Measurements from ENCODE around the gene NLRP5. TPM values are rescaled to one million over a fixed set of nuclear protein-coding genes. Genes with fewer than 3 reads are reported as not detected.

The NLRP5 gene
- total RNA-seq, 1 donor from 2014 or later, result not detected

GRCh38 chr19:56091066-56091490 lies 104.5 kb downstream of the NLRP5 start:
- no peak for TF ChIP-seq CTCF (conservative IDR thresholded peaks at IDR 0.05)
- Mint-ChIP-seq H3K27me3 (no peaks in the 10 kb centered on the region), H3K36me3 (peaks cover 38% of the 10 kb centered on the region), H3K4me3 (no peak overlapping the region), H3K9me3 (peaks cover 5% of the 10 kb centered on the region), H3K4me1 (ENCODE audit: unreplicated experiment) (peaks cover 8% of the 10 kb centered on the region), H3K27ac (peak overlapping the region; percentile 69)
- DNase-seq (ENCODE audit: extremely low spot score, unreplicated experiment), result no peak

- Mint-ChIP-seq H3K27ac (no peak overlapping the region), H3K9me3 (peaks cover 5% of the 10 kb centered on the region), H3K27me3 (no peaks in the 10 kb centered on the region), H3K4me3 (no peak overlapping the region), H3K36me3 (peaks cover 38% of the 10 kb centered on the region), H3K4me1 (ENCODE audit: unreplicated experiment) (peaks cover 6% of the 10 kb centered on the region)
- no peak for DNase-seq (ENCODE audit: extremely low spot score, unreplicated experiment)
- no peak for TF ChIP-seq CTCF (conservative IDR thresholded peaks at IDR 0.05)
Observed at GRCh38 chr19:56091751-56092546, 105.4 kb downstream of the NLRP5 start.

DNA sequence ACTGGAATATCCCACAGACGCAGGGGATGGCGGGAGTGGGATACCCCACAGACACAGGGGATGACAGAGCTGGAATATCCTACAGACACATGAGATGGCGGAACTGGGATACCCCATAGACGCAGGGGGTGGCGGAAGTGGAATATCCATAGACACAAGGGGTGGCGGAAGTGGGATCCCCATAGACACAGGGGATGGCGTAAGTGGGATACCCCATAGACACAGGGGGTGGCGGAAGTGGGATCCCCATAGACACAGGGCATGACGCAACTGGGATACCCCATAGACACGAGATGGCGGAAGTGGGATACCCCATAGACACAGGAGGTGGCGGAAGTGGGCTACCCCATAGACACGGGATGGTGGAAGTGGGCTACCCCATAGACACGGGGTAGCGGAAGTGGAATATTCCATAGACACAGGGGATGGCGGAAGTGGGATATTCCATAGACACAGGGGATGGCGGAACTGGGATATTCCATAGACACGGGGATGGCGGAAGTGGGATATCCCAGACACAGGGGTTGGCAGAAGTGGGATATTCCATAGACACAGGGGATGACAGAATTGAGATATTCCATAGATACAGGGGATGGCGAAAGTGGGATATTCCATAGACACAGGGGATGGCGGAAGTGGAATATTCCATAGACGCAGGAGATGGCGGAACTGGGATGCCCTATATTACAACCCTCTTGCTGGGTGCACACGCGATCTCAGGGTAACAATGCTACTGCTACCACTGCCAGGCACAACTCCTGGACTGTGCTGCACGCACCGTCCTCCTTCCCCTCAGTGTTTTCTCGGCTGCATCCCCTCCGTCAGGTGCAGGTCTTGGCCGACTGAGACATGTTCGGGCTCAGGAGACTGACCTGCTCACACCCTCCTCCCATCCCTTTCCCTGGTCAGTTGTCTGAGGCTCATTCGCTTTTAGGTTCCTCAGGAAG lies 106.4 kb downstream of the NLRP5 start:
- Mint-ChIP-seq H3K4me3 (no peak overlapping the region), H3K27ac (no peak overlapping the region), H3K9me3 (peaks cover 5% of the 10 kb centered on the region), H3K4me1 (ENCODE audit: unreplicated experiment) (peaks cover 6% of the 10 kb centered on the region), H3K27me3 (no peaks in the 10 kb centered on the region), H3K36me3 (peaks cover 38% of the 10 kb centered on the region)
- DNase-seq (ENCODE audit: extremely low spot score, unreplicated experiment), result no peak
- TF ChIP-seq CTCF (conservative IDR thresholded peaks at IDR 0.05), result no peak

- no peak for DNase-seq (ENCODE audit: extremely low spot score, unreplicated experiment)
- no peak for TF ChIP-seq CTCF (conservative IDR thresholded peaks at IDR 0.05)
- Mint-ChIP-seq H3K4me3 (no peak overlapping the region), H3K27me3 (no peaks in the 10 kb centered on the region), H3K36me3 (peaks cover 38% of the 10 kb centered on the region), H3K4me1 (ENCODE audit: unreplicated experiment) (peaks cover 6% of the 10 kb centered on the region), H3K9me3 (peaks cover 5% of the 10 kb centered on the region), H3K27ac (no peak overlapping the region)
Observed at GRCh38 chr19:56094449-56094848, 107.9 kb downstream of the NLRP5 start.

DNA sequence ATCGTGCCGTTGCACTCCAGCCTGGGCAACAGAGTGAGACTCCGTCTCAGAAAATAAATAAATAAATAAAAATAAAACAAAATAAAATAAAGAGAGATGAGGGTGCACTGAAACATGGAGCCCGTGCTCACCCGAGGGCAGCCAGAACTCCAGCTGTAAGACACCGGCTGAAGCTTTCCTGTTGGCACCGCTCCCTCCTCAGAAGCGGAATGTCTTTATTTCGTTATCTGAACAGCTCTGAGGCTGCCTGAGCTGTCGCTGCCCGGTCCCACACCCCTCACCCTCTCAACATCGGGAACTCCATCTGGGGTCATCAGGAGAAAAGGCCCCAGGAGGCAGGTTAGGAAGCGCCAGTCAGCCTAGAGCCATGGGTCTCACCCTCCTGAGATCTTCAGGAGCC lies 110.1 kb downstream of the NLRP5 start:
- Mint-ChIP-seq H3K27me3 (no peaks in the 10 kb centered on the region), H3K9me3 (peaks cover 5% of the 10 kb centered on the region), H3K4me3 (no peak overlapping the region), H3K4me1 (ENCODE audit: unreplicated experiment) (no peaks in the 10 kb centered on the region), H3K27ac (no peak overlapping the region), H3K36me3 (peaks cover 34% of the 10 kb centered on the region)
- DNase-seq (ENCODE audit: extremely low spot score, unreplicated experiment), result no peak
- TF ChIP-seq CTCF (conservative IDR thresholded peaks at IDR 0.05), result no peak
